Iris pigment epithelial cell (primary cell): Measurements from ENCODE around the gene CXXC5.

Experiments
- DNase-seq: peaks from one replicate; pipeline ENCODE4 v3.0.0-alpha.2; 2011; ENCODE audit warnings: low read depth

The CXXC5 gene

DNA sequence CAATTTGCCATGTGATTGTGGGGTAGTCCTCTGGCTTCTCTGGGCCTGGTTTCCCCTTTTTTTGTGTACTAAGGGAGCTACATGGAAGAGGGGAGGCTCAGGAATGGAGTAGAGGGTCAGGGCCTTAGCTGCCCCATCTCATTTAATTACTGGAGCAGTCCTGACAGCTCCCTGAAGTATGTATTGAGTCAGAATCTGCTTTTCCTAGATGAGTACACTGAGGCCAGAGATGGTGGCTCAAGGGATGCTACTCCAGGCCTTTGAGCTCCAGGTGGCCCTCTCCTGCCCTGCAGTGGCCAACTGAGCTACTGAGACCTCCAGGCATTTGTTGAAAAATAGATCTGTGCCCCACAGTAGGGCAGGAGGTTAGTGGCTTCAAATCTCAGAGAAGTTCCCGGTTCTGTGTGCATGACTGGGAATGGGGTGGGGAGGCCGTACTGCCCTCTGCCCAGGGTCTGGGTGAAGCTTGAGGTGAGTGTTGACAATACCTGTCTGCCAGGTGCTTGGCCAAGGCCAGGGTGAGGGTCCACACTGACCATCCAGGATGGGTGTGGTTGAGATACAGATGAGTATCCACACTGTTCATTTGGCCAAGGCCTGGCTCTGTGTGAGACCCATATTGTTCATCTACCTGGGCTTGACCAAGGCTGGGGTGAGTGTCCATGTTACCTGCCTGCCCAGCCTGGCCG is 45.7 kb downstream of the CXXC5 start:
- DNase-seq, result no peak

DNA sequence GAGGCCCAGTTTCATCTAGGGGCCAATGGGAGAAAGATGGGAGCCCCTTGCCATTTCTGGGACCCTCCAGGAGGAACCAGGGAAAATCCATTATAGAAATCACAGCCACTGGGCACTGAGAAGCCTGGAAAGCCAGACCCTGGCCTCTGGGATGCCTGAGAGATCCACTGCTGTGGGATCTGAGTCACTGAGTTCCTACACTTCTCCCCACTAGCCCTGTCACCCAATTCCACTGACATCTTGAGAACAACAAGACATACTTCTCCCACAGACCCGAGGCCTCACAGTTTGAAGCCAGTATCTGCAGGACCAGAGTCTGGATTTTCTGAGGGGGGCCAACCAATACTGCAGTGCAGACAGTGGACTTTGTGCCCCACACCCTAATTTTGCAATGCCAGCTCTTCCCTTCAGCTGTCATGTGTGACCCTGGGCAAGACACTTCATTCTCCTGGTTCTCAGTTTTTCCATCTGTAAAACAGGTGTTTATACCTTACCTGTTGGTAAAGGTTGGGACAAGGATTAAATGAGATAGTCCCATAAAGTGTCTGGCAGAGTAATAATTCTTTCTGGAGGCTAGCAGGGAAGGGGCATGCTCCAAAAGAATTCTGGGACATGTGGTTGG is 46.5 kb downstream of the CXXC5 start:
- DNase-seq, result no peak

DNA sequence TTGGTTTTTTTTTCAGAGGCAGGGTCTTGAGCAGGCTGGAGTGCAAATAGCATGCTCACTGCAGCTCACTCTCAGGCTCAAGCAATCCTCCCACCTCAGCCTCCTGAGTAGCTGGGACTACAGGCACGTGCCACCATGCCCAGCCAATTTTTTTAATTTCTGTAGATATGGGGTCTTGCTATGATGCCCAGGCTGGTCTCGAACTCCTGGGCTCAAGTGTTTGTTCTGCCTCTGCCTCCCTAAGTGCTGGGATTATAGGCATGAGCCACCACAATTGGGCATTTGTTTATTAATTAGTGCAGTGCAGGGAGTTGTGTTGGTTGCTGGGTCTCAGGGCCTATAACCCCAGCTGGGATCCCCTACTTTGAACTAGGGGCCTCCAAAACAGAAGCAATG is 47.0 kb downstream of the CXXC5 start:
- DNase-seq, result no peak

DNA sequence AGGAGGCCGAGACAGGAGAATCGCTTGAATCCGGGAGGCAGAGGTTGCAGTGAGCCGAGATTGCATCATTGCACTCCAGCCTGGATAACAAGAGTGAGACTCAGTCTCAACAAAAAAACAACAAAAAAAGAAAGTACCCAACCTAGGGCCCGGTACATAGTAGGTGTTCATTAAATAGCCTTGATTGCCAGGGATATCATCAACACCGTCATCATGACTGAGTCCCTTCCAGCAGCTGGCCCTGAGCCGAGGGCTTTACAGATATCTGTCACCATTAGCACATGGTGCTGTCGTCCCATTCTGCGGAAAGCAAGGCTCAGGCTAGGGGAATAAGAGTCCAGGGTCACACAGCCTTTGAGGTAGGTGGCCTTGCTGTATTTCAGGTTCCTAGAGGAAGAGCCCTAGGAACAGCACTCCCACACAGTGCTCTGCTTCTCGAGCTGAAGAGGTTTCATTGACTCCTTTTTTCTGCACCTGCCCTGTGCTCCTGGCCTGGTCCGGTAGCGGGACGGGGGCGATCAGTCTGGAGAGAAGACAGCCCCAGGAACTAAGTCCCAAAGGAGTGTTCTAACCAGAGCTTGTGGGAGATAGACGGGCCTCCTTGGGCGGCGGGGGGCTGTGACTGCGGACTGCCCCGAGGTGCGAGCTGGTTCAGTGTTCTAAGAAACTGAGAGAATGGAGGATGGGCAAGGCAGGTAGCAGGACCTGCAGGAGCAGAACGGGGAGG is 48.2 kb downstream of the CXXC5 start:
- no peak for DNase-seq

DNA sequence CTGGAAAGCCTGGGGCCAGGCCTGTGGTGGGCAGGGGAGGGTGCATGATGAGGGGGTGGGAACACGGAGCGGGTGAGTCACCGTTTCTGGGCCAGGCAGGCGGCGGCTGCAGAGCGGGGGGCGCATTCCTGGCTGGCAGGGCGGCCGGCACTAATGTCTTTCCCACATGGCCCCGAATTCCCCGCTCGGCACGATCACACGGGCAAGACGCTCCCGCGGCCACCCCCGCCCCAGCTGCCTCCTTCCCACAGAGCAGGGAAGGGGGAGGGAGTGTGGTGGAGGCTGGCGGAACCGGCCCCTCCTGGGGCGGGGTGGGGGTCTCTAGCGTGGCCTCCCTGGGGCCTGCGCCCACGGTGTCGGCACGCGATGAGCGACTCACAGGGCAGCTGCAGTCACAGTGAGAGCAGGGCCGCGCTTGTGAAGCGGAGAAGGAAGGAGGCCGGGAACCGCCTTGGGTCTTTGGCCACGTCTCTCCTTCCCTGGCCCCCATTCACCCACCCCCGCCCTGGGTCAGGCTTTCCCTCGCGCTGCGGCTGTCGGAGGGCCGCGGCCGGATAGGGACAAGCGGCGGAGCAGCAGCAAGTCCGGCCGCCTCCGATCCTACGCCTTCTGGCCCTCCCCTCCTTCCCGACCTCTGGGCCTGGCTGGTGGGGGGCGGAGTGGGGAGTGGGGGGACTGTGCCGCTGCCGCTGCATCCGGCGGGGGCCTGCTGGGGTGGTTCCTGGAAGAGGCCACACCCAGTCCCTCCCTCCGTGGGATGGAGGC is 48.9 kb downstream of the CXXC5 start:
- DNase-seq, result peak; percentile 88

DNA sequence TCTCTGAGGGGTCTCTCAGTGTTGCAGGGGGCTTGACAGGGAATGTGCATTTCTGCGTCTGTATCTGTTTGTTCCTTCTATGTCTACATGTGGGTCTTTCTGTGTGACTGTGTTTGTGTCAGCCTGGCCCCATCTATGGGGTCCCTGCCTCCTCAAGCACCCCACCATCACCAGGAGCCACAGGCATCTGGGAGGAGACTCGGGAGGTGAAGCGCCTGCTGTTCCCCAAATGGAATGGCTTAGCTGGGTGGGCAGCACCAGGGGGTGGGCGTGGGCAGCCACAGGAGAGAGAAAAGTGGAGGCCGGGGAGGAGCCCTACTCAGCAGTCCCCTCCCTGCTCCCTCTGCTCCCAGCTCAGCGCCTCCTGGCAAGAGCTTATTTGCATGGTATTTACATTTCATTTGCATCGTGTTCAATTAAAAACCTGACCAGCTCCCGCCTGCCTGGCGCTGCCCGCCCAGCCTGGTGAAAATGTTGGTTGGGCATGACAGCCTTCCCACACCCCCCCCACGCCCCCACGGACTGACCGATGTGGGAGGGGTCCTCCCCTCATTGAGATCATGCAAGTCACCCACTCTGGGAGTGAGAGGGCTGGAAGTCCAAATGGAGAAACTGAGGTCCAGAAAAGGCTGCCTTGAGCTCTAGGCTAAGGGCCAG is 50.5 kb downstream of the CXXC5 start:
- DNase-seq, result peak; percentile 62

DNA sequence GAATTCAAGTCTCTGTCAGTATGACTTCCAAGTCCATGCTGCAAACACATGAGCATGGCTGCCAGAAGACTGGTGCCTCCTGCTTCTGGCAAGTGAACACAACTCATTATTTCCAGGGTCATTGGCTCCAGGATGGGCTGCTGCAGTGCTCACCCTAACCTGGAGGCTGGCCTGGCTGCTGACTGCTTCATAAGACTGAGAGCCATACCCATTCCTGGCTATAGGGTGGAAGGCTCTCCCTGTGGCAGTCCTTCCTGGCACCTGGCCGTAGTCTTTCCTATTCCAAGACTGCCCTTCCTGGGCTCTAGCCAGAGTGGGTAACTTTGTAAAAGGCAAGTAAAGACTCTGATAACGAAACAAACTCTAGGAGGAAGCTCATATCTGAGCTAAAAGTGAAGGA is 51.2 kb downstream of the CXXC5 start:
- DNase-seq, result no peak

DNA sequence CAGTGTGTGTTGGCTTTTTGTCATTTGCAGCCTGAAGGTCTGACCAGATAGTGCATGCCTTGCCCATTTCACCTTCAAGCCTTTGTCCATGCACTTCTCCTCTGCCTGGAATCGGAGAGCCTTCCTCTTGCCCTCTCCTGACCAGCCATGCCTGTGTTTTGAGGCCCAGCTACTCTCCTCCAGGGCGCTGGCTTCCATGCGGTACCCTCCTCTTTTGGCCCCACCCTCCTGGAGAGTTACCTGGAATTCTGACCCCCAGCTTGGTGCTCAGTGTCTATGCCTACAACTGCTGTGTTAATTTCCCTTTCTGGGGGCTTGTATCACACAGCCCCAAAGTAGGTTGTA is 52.5 kb downstream of the CXXC5 start:
- no peak for DNase-seq

DNA sequence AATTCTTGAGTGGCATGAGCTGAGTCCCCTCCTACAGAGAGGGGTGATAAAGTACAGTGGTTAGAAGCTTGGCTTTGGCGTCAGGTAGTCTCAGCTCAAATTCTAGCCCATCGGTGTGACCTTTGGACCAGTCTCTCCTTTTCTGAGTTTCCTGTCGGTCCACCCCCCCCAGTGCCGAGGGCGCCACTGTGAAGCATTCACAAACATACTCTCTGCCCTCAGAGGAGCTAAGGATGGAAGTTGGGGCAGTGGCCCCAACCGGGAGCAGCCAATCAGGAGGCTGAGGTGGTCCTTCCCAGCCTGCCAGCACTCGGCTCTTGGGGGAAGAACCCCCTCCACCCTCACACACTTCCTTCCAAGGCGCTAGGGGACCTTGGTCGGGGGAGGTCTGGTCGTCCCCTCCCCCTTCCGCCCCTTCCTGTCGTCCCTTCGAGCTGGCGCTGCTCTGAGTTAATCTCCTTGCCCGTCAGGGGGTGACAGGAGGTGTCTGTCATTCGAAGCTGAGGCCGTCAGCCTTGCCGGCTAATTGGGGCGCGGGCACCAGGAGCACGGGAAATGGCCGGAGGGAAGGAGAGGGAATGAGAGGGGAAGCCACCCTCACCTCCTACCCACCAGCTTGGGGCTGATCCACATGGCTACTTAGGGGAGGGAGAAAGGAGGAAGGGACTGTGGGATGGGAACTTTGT is 53.0 kb downstream of the CXXC5 start:
- DNase-seq, result no peak

DNA sequence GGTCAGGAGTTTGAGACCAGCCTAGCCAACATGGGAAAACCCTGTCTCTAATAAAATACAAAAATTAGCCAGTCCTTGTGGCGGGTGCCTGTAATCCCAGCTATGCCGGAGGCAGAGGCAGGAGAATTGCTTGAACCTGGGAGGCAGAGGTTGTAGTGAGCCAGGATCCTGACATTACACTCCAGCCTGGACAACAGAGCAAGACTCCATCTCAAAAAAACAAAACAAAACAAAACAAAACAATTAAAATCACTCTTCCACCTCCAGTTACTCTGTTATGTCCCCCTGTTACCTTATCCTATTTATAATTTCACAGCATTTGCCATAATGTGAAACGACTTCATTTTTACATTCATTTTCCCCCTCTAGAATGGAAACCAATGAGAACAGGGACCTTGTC is 54.4 kb downstream of the CXXC5 start:
- DNase-seq, result no peak

DNA sequence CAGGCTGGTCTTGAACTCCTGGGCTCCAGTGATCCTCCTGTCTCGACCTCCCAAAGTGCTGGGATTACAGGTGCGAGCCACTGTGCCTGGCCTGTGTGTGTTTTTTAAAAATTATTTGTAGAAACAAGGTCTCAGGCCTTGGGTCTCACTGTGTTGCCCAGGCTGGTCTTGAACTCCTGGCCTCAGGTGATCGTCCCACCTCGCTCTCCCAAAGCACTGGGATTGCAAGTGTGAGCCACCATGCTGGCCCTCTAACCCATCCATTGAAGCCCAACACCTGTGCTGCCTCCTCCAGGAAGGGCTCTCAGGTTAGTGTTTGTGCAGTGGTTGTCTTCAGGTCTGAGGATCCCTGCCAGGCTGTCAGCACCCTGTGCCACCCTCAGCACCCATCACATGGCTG is 56.6 kb downstream of the CXXC5 start:
- DNase-seq, result no peak

DNA sequence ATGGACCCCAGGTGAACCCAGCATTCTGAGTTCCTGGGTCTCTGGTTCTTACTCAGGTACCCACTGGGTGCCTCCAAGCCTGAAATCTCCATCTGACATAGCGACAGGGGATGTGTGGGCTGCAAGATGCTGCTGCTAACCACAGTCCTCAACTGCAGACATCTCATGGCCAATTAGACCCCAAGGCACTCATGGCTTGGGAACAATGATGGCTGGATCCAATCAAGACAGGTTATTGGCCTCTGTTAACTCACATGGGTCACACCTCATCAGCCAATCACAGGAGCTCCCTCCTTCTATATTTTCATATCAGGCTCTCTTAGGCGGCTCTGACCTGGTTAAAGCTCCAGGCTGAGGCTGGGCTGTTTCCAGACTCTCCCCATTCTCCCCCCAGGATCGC is 57.0 kb downstream of the CXXC5 start:
- no peak for DNase-seq

DNA sequence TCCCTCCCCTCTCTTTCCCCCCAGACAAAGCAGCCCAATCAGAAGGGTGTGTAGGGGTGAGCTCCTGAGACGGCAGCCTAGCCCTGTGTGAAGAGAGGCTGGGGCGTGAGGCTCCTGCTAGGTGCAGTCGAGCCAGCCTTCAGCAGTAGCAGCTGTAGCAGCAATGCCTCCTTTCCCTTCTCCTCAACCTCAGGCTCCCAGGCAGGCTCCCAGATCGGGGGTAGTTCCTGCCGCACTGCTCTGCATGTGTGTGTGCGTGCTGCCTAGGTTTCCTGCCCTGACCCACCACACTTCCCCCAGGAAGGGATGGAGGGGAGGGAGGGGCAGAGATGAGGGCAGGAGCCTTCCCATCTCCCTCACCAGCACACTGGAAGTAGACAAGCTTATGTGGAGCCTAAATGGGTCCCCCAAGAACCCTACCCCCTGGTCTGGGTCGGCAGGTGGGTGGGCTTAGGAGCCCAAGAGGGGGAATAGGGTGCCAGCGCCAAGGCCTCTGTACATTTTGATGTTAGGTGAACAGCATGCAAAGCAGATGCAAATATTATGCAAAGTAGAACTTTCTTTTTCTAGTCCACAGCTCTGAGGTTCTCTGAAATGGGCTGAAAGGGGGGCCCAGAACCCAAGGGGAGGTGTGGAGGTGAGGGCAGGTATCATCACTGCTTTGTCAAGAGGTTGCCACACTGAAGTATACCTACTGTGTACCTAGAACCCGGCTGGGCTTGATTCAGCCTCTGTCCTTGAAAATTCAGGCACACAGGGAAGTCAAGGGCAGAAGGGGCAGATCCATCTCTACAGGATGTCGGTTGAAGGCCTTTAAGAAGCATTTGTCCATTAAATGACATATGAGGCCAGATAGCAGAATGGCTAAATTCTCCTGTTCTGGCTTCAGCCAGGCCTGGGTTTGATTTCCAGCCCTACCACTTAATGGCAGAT is 57.8 kb downstream of the CXXC5 start:
- no peak for DNase-seq

DNA sequence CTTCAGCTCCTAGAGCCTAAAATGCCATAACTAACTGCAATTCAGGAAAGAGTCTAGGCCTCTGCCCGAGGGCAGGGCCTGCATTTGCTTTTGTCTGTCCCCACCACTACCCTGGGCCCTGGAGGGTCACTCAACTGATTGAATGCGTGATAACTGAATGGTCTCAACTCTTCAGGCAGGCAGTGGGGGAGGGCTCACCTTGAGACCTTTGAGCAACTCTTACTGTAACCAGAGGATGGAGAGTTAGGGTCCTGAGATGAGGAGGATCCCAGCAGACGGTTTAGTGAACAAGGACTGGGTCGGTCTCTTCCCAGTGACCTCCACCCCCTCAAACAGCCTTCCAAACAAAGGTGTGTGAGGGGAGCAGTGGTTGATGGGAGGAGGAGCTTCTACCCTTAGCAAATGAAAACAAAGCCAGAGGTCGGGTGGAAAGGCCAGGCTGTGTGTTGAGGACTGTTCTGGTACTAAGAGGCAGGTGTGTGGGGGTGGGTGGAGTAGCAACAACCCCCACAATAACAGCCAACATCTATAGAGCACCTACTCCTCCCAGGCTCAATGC is 59.4 kb downstream of the CXXC5 start:
- DNase-seq, result no peak

DNA sequence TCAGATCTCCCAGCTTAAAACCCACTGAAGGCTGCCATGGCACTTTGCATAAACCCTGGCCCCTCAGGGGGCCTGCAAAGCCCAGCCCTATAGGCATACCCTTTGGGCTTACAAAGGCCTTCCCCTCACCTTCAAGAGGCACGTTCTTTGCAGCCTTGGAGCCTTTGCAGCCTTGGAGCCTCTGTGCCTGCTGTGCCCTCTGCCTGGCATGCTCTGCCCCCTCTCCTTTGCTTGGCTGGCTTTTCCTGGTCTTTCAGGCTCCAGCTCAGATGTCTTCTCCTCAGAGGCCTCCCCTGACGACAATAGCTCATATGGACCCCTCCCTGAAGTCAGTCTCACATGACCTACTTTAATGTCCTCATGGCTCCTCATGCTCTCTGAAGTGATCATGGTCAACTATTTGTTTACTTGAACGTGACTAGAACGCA is 60.3 kb downstream of the CXXC5 start:
- no peak for DNase-seq

DNA sequence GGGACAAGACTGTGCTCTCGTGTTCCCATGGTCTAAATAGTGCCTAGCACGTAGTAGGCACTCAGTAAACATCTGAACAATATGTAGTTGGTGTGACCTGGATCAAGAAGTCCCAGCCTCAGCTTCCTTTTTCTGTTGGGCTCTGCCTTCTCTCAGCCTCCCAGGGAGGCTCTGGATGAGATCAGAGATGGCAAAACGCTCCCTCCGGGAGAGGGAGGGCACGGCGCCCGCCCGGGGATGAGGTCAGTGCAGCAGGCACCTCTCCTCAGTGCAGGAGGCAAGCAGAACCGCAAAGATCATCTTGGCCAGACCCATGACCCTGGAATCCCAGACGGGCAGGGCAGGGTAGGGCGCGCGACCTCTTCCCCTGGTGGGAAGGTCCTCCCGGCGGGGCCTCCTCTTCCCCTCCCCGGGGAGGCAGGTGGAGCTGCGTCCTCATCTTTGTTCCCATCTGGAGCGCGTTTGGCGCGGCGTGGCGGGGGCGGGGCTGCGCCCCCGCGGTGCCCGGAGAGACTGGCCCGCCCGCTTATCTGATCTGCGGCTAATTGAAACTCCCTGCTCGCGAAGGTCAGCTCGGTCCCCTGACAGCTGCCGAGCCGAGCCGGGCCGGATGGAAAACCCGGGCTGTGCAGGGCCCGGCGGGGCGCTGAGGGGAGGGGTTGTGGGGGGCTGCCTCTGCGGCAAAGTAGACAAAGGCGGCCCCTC is 60.9 kb downstream of the CXXC5 start:
- DNase-seq, result peak; percentile 56

DNA sequence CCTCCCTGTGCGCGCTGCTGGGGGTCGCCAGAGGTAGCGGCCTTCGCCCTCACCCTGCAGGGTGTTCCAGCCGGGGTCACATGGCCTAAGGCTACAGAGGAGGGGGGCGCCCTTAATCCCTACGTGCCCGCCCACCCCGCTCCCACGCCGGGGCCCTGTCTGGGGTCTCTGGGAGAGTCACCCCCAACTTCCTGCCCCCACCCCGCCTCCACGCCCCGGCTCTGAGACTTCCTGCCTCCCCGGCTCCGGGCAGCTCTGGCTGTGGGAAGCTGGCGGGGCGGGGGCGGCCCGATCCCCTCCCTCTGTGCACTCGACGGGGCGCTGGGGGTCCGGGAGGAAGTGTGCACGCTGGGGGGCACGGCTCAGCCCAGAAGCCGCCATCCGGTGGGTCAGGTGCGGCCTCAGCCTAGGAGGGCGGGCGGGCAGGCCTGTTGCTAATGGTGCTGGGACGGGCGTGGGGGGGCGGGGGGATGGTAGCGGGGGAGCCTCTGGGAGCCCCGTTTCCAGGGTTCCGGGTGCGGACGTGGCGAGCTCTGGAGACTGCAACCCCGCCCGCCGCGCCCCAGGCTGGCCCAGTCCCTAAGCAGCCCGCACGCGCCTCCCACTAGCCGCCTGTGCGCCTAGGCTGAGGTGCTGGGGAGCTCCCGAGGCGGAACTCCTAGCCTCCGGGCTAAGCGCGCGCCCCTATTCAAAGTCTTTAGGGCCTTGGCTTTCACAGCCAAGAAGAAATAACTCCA is 61.6 kb downstream of the CXXC5 start:
- DNase-seq, result peak; percentile 28

DNA sequence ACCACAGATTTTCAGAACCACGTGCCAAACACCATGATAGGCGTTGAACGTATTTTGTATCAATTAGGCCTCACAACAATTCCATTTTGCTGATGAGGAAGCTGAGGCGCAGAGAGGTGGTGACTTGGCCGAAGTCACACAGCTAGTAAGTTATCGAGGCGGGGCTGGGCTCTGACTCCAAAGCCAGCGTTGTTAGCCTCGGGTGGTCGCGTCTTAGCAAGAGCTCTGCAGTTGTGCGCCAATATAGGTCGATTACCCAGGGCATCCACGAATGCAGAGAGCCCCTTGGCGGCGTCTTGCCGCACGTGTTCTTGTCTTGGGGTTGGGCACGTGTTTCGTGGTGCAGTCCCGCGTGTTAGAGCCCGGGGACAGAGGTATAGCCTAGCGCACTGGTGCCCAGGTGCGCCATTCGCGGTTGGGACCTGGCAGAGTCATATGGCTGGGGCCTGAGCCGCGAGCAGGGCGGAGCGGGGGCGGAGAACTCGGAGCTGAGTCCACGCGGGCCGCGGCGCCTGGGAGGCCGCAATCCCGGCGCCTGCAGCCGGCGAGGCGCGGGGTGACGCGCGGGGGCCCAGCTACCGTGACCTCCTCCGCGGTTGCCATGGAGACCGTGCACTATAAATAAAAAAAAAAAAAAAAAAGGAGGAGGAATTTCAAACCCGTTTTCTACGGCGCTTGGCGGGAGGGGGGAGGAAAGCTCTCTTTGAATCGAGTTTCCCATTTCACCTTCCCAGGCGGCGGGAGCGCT is 62.3 kb downstream of the CXXC5 start:
- DNase-seq, result peak; percentile 65
